ENCODE data around the gene TRMT10A.
A peak's percentile ranks its signal among the peaks of the same experiment; 100 is the strongest.

Gene TRMT10A

GRCh38 chr4:99563310-99564186 lies at the start of gene TRMT10A:
TRMT10A (minus strand) TSS chr4:99564039; CDS start chr4:99559338, 4,701 bp downstream.
- peak within 1 kb of the TSS; percentile 90 for H3K4me3 ChIP-seq (ENCODE audit: low read depth, low read length)
- TF ChIP-seq MAX (IDR thresholded peaks at IDR 0.05; ENCODE audit: low read depth, low read length) (no peak; the same call in 1 of the 2 replicates), CTCF (IDR thresholded peaks at IDR 0.05; ENCODE audit: low read depth, low read length) (no peak), POLR2A (IDR thresholded peaks at IDR 0.05; ENCODE audit: extremely low read depth, insufficient read length) (peak; percentile 77), MYC (IDR thresholded peaks at IDR 0.05; ENCODE audit: low read depth, low read length) (peak; percentile 33; the same call in 1 of the 2 replicates)
- DNase-seq (ENCODE audit: low read depth): peak; percentile 98

- no peak for DNase-seq (ENCODE audit: low read depth)
- no peak overlapping the region for H3K4me3 ChIP-seq (ENCODE audit: low read depth, low read length)
- TF ChIP-seq CTCF (IDR thresholded peaks at IDR 0.05; ENCODE audit: low read depth, low read length) (no peak), MYC (IDR thresholded peaks at IDR 0.05; ENCODE audit: low read depth, low read length) (no peak), POLR2A (IDR thresholded peaks at IDR 0.05; ENCODE audit: extremely low read depth, insufficient read length) (no peak), MAX (IDR thresholded peaks at IDR 0.05; ENCODE audit: low read depth, low read length) (no peak)
These were observed 48.9 kb upstream of the TRMT10A start for GRCh38 chr4:99612704-99613103.

GRCh38 chr4:99612281-99612680 lies 48.4 kb upstream of the TRMT10A start:
- TF ChIP-seq CTCF (IDR thresholded peaks at IDR 0.05; ENCODE audit: low read depth, low read length) (no peak), MAX (IDR thresholded peaks at IDR 0.05; ENCODE audit: low read depth, low read length) (no peak), MYC (IDR thresholded peaks at IDR 0.05; ENCODE audit: low read depth, low read length) (no peak), POLR2A (IDR thresholded peaks at IDR 0.05; ENCODE audit: extremely low read depth, insufficient read length) (no peak)
- no peak overlapping the region for H3K4me3 ChIP-seq (ENCODE audit: low read depth, low read length)
- no peak for DNase-seq (ENCODE audit: low read depth)

GRCh38 chr4:99610605-99611175 lies 46.9 kb upstream of the TRMT10A start:
- DNase-seq (ENCODE audit: low read depth): no peak
- TF ChIP-seq MYC (IDR thresholded peaks at IDR 0.05; ENCODE audit: low read depth, low read length) (no peak), POLR2A (IDR thresholded peaks at IDR 0.05; ENCODE audit: extremely low read depth, insufficient read length) (no peak), CTCF (IDR thresholded peaks at IDR 0.05; ENCODE audit: low read depth, low read length) (no peak), MAX (IDR thresholded peaks at IDR 0.05; ENCODE audit: low read depth, low read length) (no peak)
- no peak overlapping the region for H3K4me3 ChIP-seq (ENCODE audit: low read depth, low read length)

GRCh38 chr4:99608417-99608816 lies 44.6 kb upstream of the TRMT10A start:
- TF ChIP-seq MYC (IDR thresholded peaks at IDR 0.05; ENCODE audit: low read depth, low read length) (no peak), CTCF (IDR thresholded peaks at IDR 0.05; ENCODE audit: low read depth, low read length) (no peak), MAX (IDR thresholded peaks at IDR 0.05; ENCODE audit: low read depth, low read length) (no peak), POLR2A (IDR thresholded peaks at IDR 0.05; ENCODE audit: extremely low read depth, insufficient read length) (no peak)
- DNase-seq (ENCODE audit: low read depth): no peak
- no peak overlapping the region for H3K4me3 ChIP-seq (ENCODE audit: low read depth, low read length)
